HepG2 (cell line): ENCODE data around the gene TAS2R40. TPM values are rescaled to one million over a fixed set of nuclear protein-coding genes. Genes with fewer than 3 reads are reported as not detected.

Experiments used
- CEBPZ ChIP-seq: IDR thresholded peaks from 2 replicates; pipeline ENCODE4 v1.6.1; 2012; ENCODE audit warnings: low read length, improper control_type of control experiment
- GFI1 ChIP-seq: sonication (generic); formaldehyde crosslinking; IDR thresholded peaks from 2 replicates; pipeline ENCODE4 v1.5.0; 2020; ENCODE audit warnings: missing genetic modification reagents, mild to moderate bottlenecking, borderline replicate concordance
- HOXA7 ChIP-seq: sonication (generic); formaldehyde crosslinking; IDR thresholded peaks from 2 replicates; pipeline ENCODE4 v1.8.1; 2022; ENCODE audit warnings: mild to moderate bottlenecking, missing genetic modification reagents, moderate library complexity
- ISX ChIP-seq: sonication (generic); formaldehyde crosslinking; conservative IDR thresholded peaks from 2 replicates; pipeline ENCODE4 v1.5.0; 2020; ENCODE audit warnings: missing genetic modification reagents
- LRRFIP1 ChIP-seq: sonication (generic); formaldehyde crosslinking; conservative IDR thresholded peaks from 2 replicates; pipeline ENCODE4 v1.4.0; 2020; ENCODE audit warnings: missing genetic modification reagents
- NFAT5 ChIP-seq: sonication (generic); formaldehyde crosslinking; IDR thresholded peaks from 2 replicates; pipeline ENCODE4 v1.4.0; 2020; ENCODE audit warnings: missing genetic modification reagents
- PPARG ChIP-seq: conservative IDR thresholded peaks from 2 replicates; pipeline ENCODE4 v1.6.1; 2016; ENCODE audit warnings: missing biosample characterization, missing genetic modification reagents
- TARDBP ChIP-seq: sonication (generic); formaldehyde crosslinking; IDR thresholded peaks from 2 replicates; pipeline ENCODE4 v1.8.0; 2022; ENCODE audit warnings: mild to moderate bottlenecking, missing genetic modification reagents
- ZBTB8A ChIP-seq: sonication (generic); formaldehyde crosslinking; IDR thresholded peaks from 2 replicates; pipeline ENCODE4 v1.4.0; 2020; ENCODE audit warnings: mild to moderate bottlenecking, low read depth, missing genetic modification reagents, borderline replicate concordance
- ZNF124 ChIP-seq: sonication (generic); formaldehyde crosslinking; IDR thresholded peaks from 2 replicates; pipeline ENCODE4 v1.4.0; 2020; ENCODE audit warnings: missing genetic modification reagents
- ZNF136 ChIP-seq: sonication (generic); formaldehyde crosslinking; IDR thresholded peaks from 2 replicates; pipeline ENCODE4 v1.8.1; 2022; ENCODE audit warnings: low read depth, mild to moderate bottlenecking, moderate library complexity, missing genetic modification reagents
- ZNF275 ChIP-seq: sonication (generic); formaldehyde crosslinking; IDR thresholded peaks from 2 replicates; pipeline ENCODE4 v1.8.0; 2022; ENCODE audit warnings: missing genetic modification reagents, mild to moderate bottlenecking, inconsistent platforms, borderline replicate concordance
- ZUFSP ChIP-seq: sonication (generic); formaldehyde crosslinking; IDR thresholded peaks from 2 replicates; pipeline ENCODE4 v1.9.0; 2021; ENCODE audit warnings: missing genetic modification reagents, mild to moderate bottlenecking, borderline replicate concordance
- polyA plus RNA-seq, 8 experiments: library from polyadenylated mRNA; depleted of rRNA in 3 of 8; stranded (reverse) in 7 of 8; unstranded in 1 of 8; fragments of >200 nt; fragmentation: Illumina TruSeq in 4 of 8; extraction: Trizol in 4 of 8; gene quantifications; 2 replicates each; pipeline versions ENCODE4 v1.2.1 to v1.2.3, GENCODE V29; 2011 to 2016; ENCODE audit warnings: low read depth in 4 of 8, missing spikeins in 1 of 8, mixed read lengths in 1 of 8; ENCODE audit not compliant: insufficient read depth in 1 of 8
- total RNA-seq, 5 experiments: library from RNA; depleted of rRNA; stranded (reverse); fragments of >200 nt; fragmentation: Illumina TruSeq; extraction: Trizol; gene quantifications; 2 replicates each; pipeline ENCODE4 v1.2.3, GENCODE V29; 2016; ENCODE audit warnings: low read depth in 1 of 5

Gene TAS2R40
- total and polyA plus RNA-seq, 2 of the 13 experiments (the other 11 are each of a cell fraction or from before 2014, with no cell fraction given) = not detected

GRCh38 chr7:143263266-143264195 lies 41.7 kb downstream of the TAS2R40 start, which contains the start of gene GSTK1 (continued):
- TF ChIP-seq CEBPZ (no peak), LRRFIP1 (CRISPR knock-in tag) (no peak), ZNF124 (CRISPR knock-in tag) (no peak), TARDBP (peak; percentile 79), NFAT5 (CRISPR knock-in tag) (no peak), ISX (CRISPR knock-in tag) (no peak), ZBTB8A (no peak), ZNF275 (no peak), PPARG (CRISPR knock-in tag) (no peak; the same call in 1 of the 2 replicates), ZNF136 (CRISPR knock-in tag) (0 out of 2 replicates have a peak, but pooled peaks have one; percentile 44), GFI1 (peak; percentile 67; the same call in 1 of the 2 replicates), HOXA7 (CRISPR knock-in tag) (no peak), ZUFSP (CRISPR knock-in tag) (no peak)
